Left lung (tissue), 10 donors: ENCODE data around the gene TMEM51. TPM values are rescaled to one million over a fixed set of nuclear protein-coding genes. Genes with fewer than 3 reads are reported as not detected.

ENCODE experiments used
- ATAC-seq: fragments of 200-7000 bp; cut with Tn5 transposase; one replicate; pipeline ENCODE4 v1.9.1; 2020; ENCODE audit warnings: moderate library complexity
- DNase-seq, 4 donors: peaks; one replicate each; pipeline ENCODE4 v3.0.0-alpha.2; 2013 to 2020
- H3K27ac ChIP-seq, 2 donors: fragments of 200-600 bp; sonication (generic) in 1 of 2; one replicate each; pipeline versions ENCODE4 v1.5.0 to v1.8.0; 2020 to 2021
- H3K27me3 ChIP-seq, 2 donors: fragments of 200-600 bp; sonication (generic) in 1 of 2; one replicate each; pipeline versions ENCODE4 v1.5.0 to v1.8.0; 2020 to 2021
- H3K36me3 ChIP-seq, 2 donors: fragments of 200-600 bp; sonication (generic) in 1 of 2; one replicate each; pipeline versions ENCODE4 v1.5.0 to v1.8.0; 2020 to 2021
- H3K4me1 ChIP-seq, 2 donors: fragments of 200-600 bp; one replicate each; pipeline ENCODE4 v1.8.0; 2021
- H3K4me3 ChIP-seq, 2 donors: fragments of 200-600 bp; sonication (generic) in 1 of 2; one replicate each; pipeline versions ENCODE4 v1.5.0 to v1.8.0; 2020 to 2021; ENCODE audit warnings: mild to moderate bottlenecking in 1 of 2
- H3K9me3 ChIP-seq, 2 donors: fragments of 200-600 bp; sonication (generic) in 1 of 2; one replicate each; pipeline versions ENCODE4 v1.5.0 to v1.8.0; 2020 to 2021
- CTCF ChIP-seq, 2 donors: fragments of 200-600 bp; sonication (generic) in 1 of 2; IDR thresholded peaks; one replicate each; pipeline versions ENCODE4 v1.5.0 to v1.8.0; 2021; ENCODE audit warnings: antibody characterized with exemption in 2 of 2
- intact Hi-C, 2 donors: fragments of 100-400 bp; cut with DNase I; formaldehyde crosslinking; loops; one replicate each; pipeline versions ENCODE4 v1.11.2 to v1.14.2; 2022
- polyA plus RNA-seq, 6 donors: library from polyadenylated mRNA; unstranded; fragments of 120-200 nt; gene quantifications; one replicate each; pipeline ENCODE4 v1.2.1, GENCODE V29; 2013; ENCODE audit not compliant: insufficient read length in 6 of 6
- total RNA-seq, 2 donors: library from RNA; stranded (reverse); fragmentation: NEBNext Ultra II Directional; extraction: Animal tissue kit (Norgen Biotek cat#: 25700); gene quantifications; one replicate each; pipeline ENCODE4 v1.2.1, GENCODE V29; 2021
- donor health status: DM: no; HTN: yes; CAD: no.
- donor health status: DM: no; HTN: no; CAD: no.

TMEM51 gene
- total and polyA plus RNA-seq, 8 donors = 10.6 to 17.9 (median 15.7) TPM

- intact Hi-C loops = no loop called here
- Histone ChIP-seq H3K27me3 (no peaks in the 10 kb centered on the region), H3K27ac (no peak overlapping the region), H3K9me3 (no peaks in the 10 kb centered on the region), H3K4me3 (no peak overlapping the region), H3K36me3 (peaks cover 0 to 34% of the 10 kb centered on the region in 2 donors), H3K4me1 (peaks cover 8 to 36% of the 10 kb centered on the region in 2 donors)
- TF ChIP-seq CTCF (IDR thresholded peaks at IDR 0.05) = no peak
- no peak for DNase-seq
- ATAC-seq = no peak
These were observed 64.1 kb downstream of the TMEM51 start for GRCh38 chr1:15217654-15218053.

- H3K4me3 ChIP-seq = no peak overlapping the region
- DNase-seq = no peak
- H3K27me3 ChIP-seq = no peaks in the 10 kb centered on the region
- H3K9me3 ChIP-seq = no peaks in the 10 kb centered on the region
- intact Hi-C loops = no loop called here
- no peak for TF ChIP-seq CTCF (IDR thresholded peaks at IDR 0.05)
- H3K36me3 ChIP-seq = peaks cover 0 to 34% of the 10 kb centered on the region in 2 donors
- H3K4me1 ChIP-seq = peaks cover 1 to 34% of the 10 kb centered on the region in 2 donors
- peak overlapping the region in 1 of 2 donors; percentile 57 for H3K27ac ChIP-seq
- ATAC-seq = peak; percentile 56
These were observed 65.0 kb downstream of the TMEM51 start for GRCh38 chr1:15218287-15219279.

GRCh38 chr1:15219280-15220023 is 65.9 kb downstream of the TMEM51 start:
- H3K27me3 ChIP-seq = no peaks in the 10 kb centered on the region
- ATAC-seq (no peak), DNase-seq (no peak)
- H3K4me1 ChIP-seq = peaks cover 0 to 33% of the 10 kb centered on the region in 2 donors
- no peak for TF ChIP-seq CTCF (IDR thresholded peaks at IDR 0.05)
- peaks cover 0 to 33% of the 10 kb centered on the region in 2 donors for H3K36me3 ChIP-seq
- no peak overlapping the region for H3K27ac ChIP-seq
- H3K9me3 ChIP-seq = no peaks in the 10 kb centered on the region
- intact Hi-C loops = no loop called here
- no peak overlapping the region for H3K4me3 ChIP-seq

- intact Hi-C loops = no loop called here
These were observed 66.5 kb downstream of the TMEM51 start for GRCh38 chr1:15220024-15220392.

More at GRCh38 chr1:15220024-15220392, 66.5 kb downstream of the TMEM51 start:
- Histone ChIP-seq H3K27ac (no peak overlapping the region), H3K9me3 (no peaks in the 10 kb centered on the region), H3K4me1 (peaks cover 0 to 30% of the 10 kb centered on the region in 2 donors), H3K27me3 (no peaks in the 10 kb centered on the region), H3K4me3 (no peak overlapping the region), H3K36me3 (peaks cover 0 to 27% of the 10 kb centered on the region in 2 donors)
- no peak for TF ChIP-seq CTCF (IDR thresholded peaks at IDR 0.05)
- no peak for DNase-seq
- ATAC-seq = no peak
